DND-41 (cell line): ENCODE results near the gene CBX1.

Source experiments
- CTCF ChIP-seq: IDR thresholded peaks from 2 replicates; pipeline ENCODE4 v1.5.1; 2012; ENCODE audit warnings: borderline replicate concordance, low read length, moderate library complexity, mild to moderate bottlenecking; ENCODE audit not compliant: poor library complexity, severe bottlenecking; ENCODE audit errors: extremely low read depth
- EZH2 ChIP-seq: IDR thresholded peaks from 3 replicates; pipeline ENCODE4 v1.6.1; 2012; ENCODE audit warnings: borderline replicate concordance, low read depth, mild to moderate bottlenecking, moderate library complexity, low read length, inconsistent platforms; ENCODE audit not compliant: severe bottlenecking

- TF ChIP-seq CTCF (no peak), EZH2 (no peak)
Measured at GRCh38 chr17:48100160-48100559, 1.1 kb downstream of the CBX1 start.
